A549 (cell line): ENCODE results near the gene NAGPA. TPM values are rescaled to one million over a fixed set of nuclear protein-coding genes. Genes with fewer than 3 reads are reported as not detected.

ENCODE experiments used
- ATAC-seq, 2 experiments: fragments of 200-7000 bp in 1 of 2; fragments of >200 bp in 1 of 2; cut with Nextera tagmentation in 1 of 2; cut with Tn5 transposase in 1 of 2; 3 replicates each; pipeline versions ENCODE4 v1.8.0 to v1.9.1; 2018 to 2020; ENCODE audit warnings: mild to moderate bottlenecking in 1 of 2, moderate library complexity in 1 of 2
- CTCF ChIA-PET: fragments of 300-600 bp; sonication (Branson Sonifier 250); formaldehyde crosslinking; extraction: SDS; loops from one replicate; lab custom pipeline; 2021; ENCODE audit warnings: antibody characterized with exemption, inconsistent platforms; lab: Yijun Ruan, JAX
- POLR2A ChIA-PET: fragments of 350-600 bp; formaldehyde crosslinking; extraction: SDS; loops from one replicate; lab custom pipeline; 2021; ENCODE audit warnings: antibody characterized with exemption, inconsistent platforms; lab: Yijun Ruan, JAX
- DNase-seq, 2 experiments: peaks; one replicate each; pipeline versions ENCODE4 v3.0.0 to v3.0.0-alpha.2; 2011 to 2016; ENCODE audit warnings: low read depth in 1 of 2, low spot score in 1 of 2
- FAIRE-seq: peaks from 2 replicates; lab custom pipeline; 2011; peaks lifted over from hg19 to GRCh38; lab: Jason Lieb, UNC
- H3K27ac ChIP-seq, 2 experiments: fragments of >200 bp; sonication (Bioruptor Twin); formaldehyde crosslinking; 3 replicates each; pipeline ENCODE4 v1.5.1; 2016 to 2017
- H3K4me1 ChIP-seq: fragments of >200 bp; sonication (Bioruptor Twin); formaldehyde crosslinking; 3 replicates; pipeline ENCODE4 v1.6.1; 2016
- H3K4me2 ChIP-seq: fragments of >200 bp; sonication (Bioruptor Twin); formaldehyde crosslinking; 3 replicates; pipeline ENCODE4 v1.6.1; 2016
- H3K4me3 ChIP-seq: fragments of >200 bp; sonication (Bioruptor Twin); formaldehyde crosslinking; 3 replicates; pipeline ENCODE4 v1.5.1; 2016
- H3K9me3 ChIP-seq: fragments of >200 bp; sonication (Bioruptor Twin); formaldehyde crosslinking; 3 replicates; pipeline ENCODE4 v1.6.1; 2016
- BHLHE40 ChIP-seq: IDR thresholded peaks from 2 replicates; pipeline ENCODE4 v1.6.1; 2012; ENCODE audit warnings: low read depth, low read length, inconsistent platforms
- CEBPB ChIP-seq, 2 experiments: fragments of >200 bp in 1 of 2; sonication (Bioruptor Twin) in 1 of 2; formaldehyde crosslinking in 1 of 2; IDR thresholded peaks; 2 replicates each; pipeline ENCODE4 v1.6.1; 2012 to 2016
- CHD4 ChIP-seq: fragments of 200-600 bp; sonication (generic); IDR thresholded peaks from 2 replicates; pipeline ENCODE4 v1.6.1; 2016; ENCODE audit warnings: antibody characterized with exemption, mild to moderate bottlenecking, borderline replicate concordance
- CTCF ChIP-seq: fragments of >200 bp; sonication (Bioruptor Twin); formaldehyde crosslinking; IDR thresholded peaks from 3 replicates; pipeline ENCODE4 v1.5.1; 2016
- E2F6 ChIP-seq: IDR thresholded peaks from 2 replicates; pipeline ENCODE4 v1.6.1; 2012; ENCODE audit warnings: low read depth, borderline replicate concordance
- ELK1 ChIP-seq: fragments of 150-350 bp; IDR thresholded peaks from 2 replicates; pipeline ENCODE4 v1.6.1; 2014; ENCODE audit warnings: low read depth, mild to moderate bottlenecking, low read length
- ESRRA ChIP-seq: fragments of 150-350 bp; IDR thresholded peaks from 2 replicates; pipeline ENCODE4 v1.6.1; 2014; ENCODE audit warnings: mild to moderate bottlenecking, low read length, borderline replicate concordance
- FOSL2 ChIP-seq, 2 experiments: fragments of 450-650 bp in 1 of 2; fragments of >200 bp in 1 of 2; sonication (Bioruptor Twin) in 1 of 2; formaldehyde crosslinking; IDR thresholded peaks; 2 replicates each; pipeline versions ENCODE4 v1.5.0 to v1.6.1; 2016 to 2020; ENCODE audit warnings: mild to moderate bottlenecking in 1 of 2, moderate library complexity in 1 of 2
- FOXS1 ChIP-seq: fragments of 250-450 bp; sonication (Bioruptor Pico); IDR thresholded peaks from 2 replicates; pipeline ENCODE4 v1.5.0; 2020; ENCODE audit warnings: mild to moderate bottlenecking, moderate library complexity
- HES2 ChIP-seq: fragments of >200 bp; sonication (Bioruptor Twin); formaldehyde crosslinking; IDR thresholded peaks from 2 replicates; pipeline ENCODE4 v1.6.1; 2016
- HMGXB4 ChIP-seq: fragments of 250-450 bp; sonication (Bioruptor Pico); IDR thresholded peaks from 2 replicates; pipeline ENCODE4 v1.5.0; 2021; ENCODE audit warnings: mild to moderate bottlenecking, moderate library complexity, borderline replicate concordance
- HOXB13 ChIP-seq: fragments of 250-450 bp; sonication (Bioruptor Pico); IDR thresholded peaks from 2 replicates; pipeline ENCODE4 v1.5.0; 2020; ENCODE audit warnings: low read depth, mild to moderate bottlenecking, moderate library complexity
- JUN ChIP-seq, 2 experiments: fragments of >200 bp; sonication (Bioruptor Twin); formaldehyde crosslinking; IDR thresholded peaks; 2 replicates in 1 of 2; 3 replicates in 1 of 2; pipeline ENCODE4 v1.6.1; 2016 to 2017
- NPAS2 ChIP-seq: fragments of 250-450 bp; sonication (Bioruptor Pico); IDR thresholded peaks from 2 replicates; pipeline ENCODE4 v1.8.0; 2022; ENCODE audit warnings: mild to moderate bottlenecking, moderate library complexity, borderline replicate concordance
- PBX3 ChIP-seq: IDR thresholded peaks from 2 replicates; pipeline ENCODE4 v1.6.1; 2012
- POLR2A ChIP-seq: IDR thresholded peaks from 2 replicates; pipeline ENCODE4 v1.6.1; 2012; ENCODE audit warnings: mild to moderate bottlenecking, low read length
- RAD21 ChIP-seq, 2 experiments: fragments of >200 bp in 1 of 2; sonication (Bioruptor Twin) in 1 of 2; formaldehyde crosslinking in 1 of 2; IDR thresholded peaks in 1 of 2; conservative IDR thresholded peaks in 1 of 2; 2 replicates in 1 of 2; 3 replicates in 1 of 2; pipeline ENCODE4 v1.6.1; 2012 to 2018; ENCODE audit warnings: inconsistent platforms in 1 of 2
- RFX5 ChIP-seq: fragments of 450-650 bp; IDR thresholded peaks from 2 replicates; pipeline ENCODE4 v1.7.1; 2014; ENCODE audit warnings: antibody characterized with exemption, mild to moderate bottlenecking, moderate library complexity
- RNF2 ChIP-seq: fragments of 200-600 bp; sonication (generic); IDR thresholded peaks from 2 replicates; pipeline ENCODE4 v1.6.1; 2016; ENCODE audit warnings: low read depth, mild to moderate bottlenecking, antibody characterized with exemption, moderate library complexity, borderline replicate concordance
- SMC3 ChIP-seq: fragments of >200 bp; sonication (Bioruptor Twin); formaldehyde crosslinking; IDR thresholded peaks from 3 replicates; pipeline ENCODE4 v1.6.1; 2018; ENCODE audit warnings: inconsistent platforms
- SREBF2 ChIP-seq: fragments of 450-650 bp; IDR thresholded peaks from 2 replicates; pipeline ENCODE4 v1.6.1; 2014; ENCODE audit warnings: mild to moderate bottlenecking, moderate library complexity
- USF2 ChIP-seq: fragments of 450-650 bp; IDR thresholded peaks from 2 replicates; pipeline ENCODE4 v1.6.1; 2014; ENCODE audit warnings: antibody characterized with exemption
- ZFP36 ChIP-seq: fragments of 450-650 bp; IDR thresholded peaks from 2 replicates; pipeline ENCODE4 v1.6.1; 2014; ENCODE audit warnings: borderline replicate concordance; ENCODE audit not compliant: partially characterized antibody
- ZNF302 ChIP-seq: fragments of 250-450 bp; sonication (Bioruptor Pico); IDR thresholded peaks from 2 replicates; pipeline ENCODE4 v1.9.0; 2021; ENCODE audit warnings: inconsistent platforms, mild to moderate bottlenecking, moderate library complexity
- WGBS: methylation state at CpG from one replicate; pipeline ENCODE4 v1.1.6; 2017; ENCODE audit errors: missing lambda C conversion rate; 5-methylcytosine and 5-hydroxymethylcytosine counted together
- polyA plus RNA-seq, 4 experiments: library from polyadenylated mRNA; depleted of rRNA in 3 of 4; stranded (reverse); fragments of >200 nt; fragmentation: RNase III in 1 of 4; extraction: RNeasy Plus Mini Kit Qiagen cat#74134 plus additional on column Dnase treatment in 1 of 4; gene quantifications; 2 replicates in 3 of 4; 3 replicates in 1 of 4; pipeline ENCODE4 v1.2.3, GENCODE V29; 2011 to 2017

The NAGPA gene
- polyA plus RNA-seq, 2 of the 4 experiments (the other 2 are of a cell fraction): 6.5 to 17.3 TPM

- peak; percentile 75 to 82 for DNase-seq
- 27% methylated on average over 4 of the region's 4 CpGs for WGBS
- peak; percentile 72 to 83 for ATAC-seq
- Histone ChIP-seq H3K27ac (no peak overlapping the region), H3K4me3 (no peak overlapping the region), H3K4me1 (peaks cover 4% of the 10 kb centered on the region; the same call in 1 of the 3 replicates), H3K4me2 (no peak overlapping the region), H3K9me3 (no peaks in the 10 kb centered on the region)
- TF ChIP-seq SMC3: peak; percentile 28; the same call in 1 of the 3 replicates
- TF ChIP-seq RFX5: no peak
- TF ChIP-seq CTCF: peak; percentile 42
- TF ChIP-seq RAD21 (conservative IDR thresholded peaks at IDR 0.05 in 1 of 2, IDR thresholded peaks at IDR 0.05 in 1 of 2): peak; percentile 38 to 59; a peak in 3 of 5 replicates
- ChIA-PET POLR2A (no interaction called here), CTCF (interaction anchor here (0.7 to 3.1 kb wide), 10 partner anchors 9 to 133 kb away, joined by 3 to 12 read pairs (median 4); partner anchors contain the start of gene NAGPA)
- FAIRE-seq: no peak
Measured at GRCh38 chr16:5024632-5025031, 9.1 kb downstream of the NAGPA start.

- CTCF ChIA-PET: interaction anchor here (0.7 to 1.4 kb wide), 2 partner anchors 41 to 185 kb away, joined by 3 to 5 read pairs; no protein-coding TSS in a partner anchor
- no peak overlapping the region for H3K27ac ChIP-seq
- no peak for ATAC-seq
- no peak for DNase-seq
- WGBS: 50% methylated on average over 6 of the region's 6 CpGs
- POLR2A ChIA-PET: no interaction called here
- no peak for FAIRE-seq
- no peaks in the 10 kb centered on the region for H3K9me3 ChIP-seq
- H3K4me2 ChIP-seq: no peak overlapping the region
- TF ChIP-seq HMGXB4: no peak
- TF ChIP-seq ELK1: no peak
- no peak for TF ChIP-seq HES2
- no peak for TF ChIP-seq E2F6
- TF ChIP-seq SREBF2: no peak
- no peak for TF ChIP-seq POLR2A
- no peak for TF ChIP-seq HOXB13 (CRISPR knock-in tag)
- TF ChIP-seq USF2: no peak
- TF ChIP-seq JUN (IDR thresholded peaks at IDR 0.05): no peak
- H3K4me3 ChIP-seq: no peak overlapping the region
- peaks cover 4% of the 10 kb centered on the region; the same call in 1 of the 3 replicates for H3K4me1 ChIP-seq
Measured at GRCh38 chr16:5022521-5022920, 11.2 kb downstream of the NAGPA start.

GRCh38 chr16:5020551-5020950 lies 13.2 kb downstream of the NAGPA start:
- DNase-seq (no peak), FAIRE-seq (no peak), ATAC-seq (no peak)
- peaks cover 4% of the 10 kb centered on the region; the same call in 1 of the 3 replicates for H3K4me1 ChIP-seq
- no peak overlapping the region for H3K27ac ChIP-seq
- ChIA-PET CTCF (interaction anchor here (0.8 to 1.6 kb wide), 3 partner anchors 9 to 71 kb away, joined by 3 read pairs; no protein-coding TSS in a partner anchor), POLR2A (interaction anchor here (0.7 kb wide), 1 partner anchor 13 kb away, joined by 3 read pairs; the partner anchor contains the start of gene NAGPA)
- H3K4me3 ChIP-seq: no peak overlapping the region
- H3K4me2 ChIP-seq: no peak overlapping the region
- WGBS: 50% methylated on average over 12 of the region's 15 CpGs
- H3K9me3 ChIP-seq: no peaks in the 10 kb centered on the region
- TF ChIP-seq CEBPB (IDR thresholded peaks at IDR 0.05) (no peak), FOXS1 (CRISPR knock-in tag) (no peak), FOSL2 (IDR thresholded peaks at IDR 0.05) (no peak), FOSL2 (CRISPR knock-in tag; IDR thresholded peaks at IDR 0.05) (no peak), RNF2 (no peak), PBX3 (no peak), ZFP36 (no peak), CHD4 (no peak), RFX5 (no peak), BHLHE40 (no peak), ESRRA (no peak), NPAS2 (CRISPR knock-in tag) (no peak), HES2 (no peak), ZNF302 (CRISPR knock-in tag) (no peak)
